Fibroblast of the aortic adventitia (primary cell): Measurements from ENCODE around the gene DCHS2. TPM values are rescaled to one million over a fixed set of nuclear protein-coding genes. Genes with fewer than 3 reads are reported as not detected.

Experiments
- DNase-seq: peaks from one replicate; pipeline ENCODE4 v3.0.0-alpha.2; 2010; ENCODE audit warnings: low read depth
- H3K4me3 ChIP-seq: 2 replicates; pipeline ENCODE4 v1.5.1; 2011; ENCODE audit warnings: low read depth, mild to moderate bottlenecking, control low read depth, low read length, moderate library complexity
- total RNA-seq: library from RNA; depleted of rRNA; stranded (reverse); fragments of >200 nt; gene quantifications from 2 replicates; pipeline ENCODE4 v1.2.3, GENCODE V29; 2012; ENCODE audit warnings: low replicate concordance
- TF ChIP-seq, protein P1 (sequence below): IDR thresholded peaks from 2 replicates; pipeline ENCODE4 v1.5.1; 2011; ENCODE audit warnings: mild to moderate bottlenecking, low read length, control low read depth, inconsistent platforms; ENCODE audit not compliant: insufficient read depth

Gene DCHS2
- total RNA-seq, 1 donor, result under 0.01 TPM

DNA sequence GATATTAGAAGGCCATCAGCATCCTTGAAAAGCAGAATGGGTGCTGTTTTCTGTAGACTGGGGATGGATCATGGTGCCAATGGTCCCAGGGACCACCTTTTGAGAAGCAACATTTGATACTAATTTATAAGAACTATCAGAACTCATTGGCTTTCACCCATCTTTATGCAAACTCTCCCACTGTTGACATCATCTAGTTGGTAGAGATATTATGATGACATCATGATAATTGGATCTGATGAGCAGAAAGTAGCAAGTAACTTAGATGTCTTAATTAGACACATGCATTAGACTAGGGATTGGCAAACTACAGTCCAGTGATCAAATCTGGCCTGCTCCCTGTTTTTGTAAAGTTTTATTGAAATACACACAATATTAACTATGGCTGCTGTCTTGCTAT, 181.0 kb downstream of the DCHS2 start:
- TF ChIP-seq, protein P1, sequence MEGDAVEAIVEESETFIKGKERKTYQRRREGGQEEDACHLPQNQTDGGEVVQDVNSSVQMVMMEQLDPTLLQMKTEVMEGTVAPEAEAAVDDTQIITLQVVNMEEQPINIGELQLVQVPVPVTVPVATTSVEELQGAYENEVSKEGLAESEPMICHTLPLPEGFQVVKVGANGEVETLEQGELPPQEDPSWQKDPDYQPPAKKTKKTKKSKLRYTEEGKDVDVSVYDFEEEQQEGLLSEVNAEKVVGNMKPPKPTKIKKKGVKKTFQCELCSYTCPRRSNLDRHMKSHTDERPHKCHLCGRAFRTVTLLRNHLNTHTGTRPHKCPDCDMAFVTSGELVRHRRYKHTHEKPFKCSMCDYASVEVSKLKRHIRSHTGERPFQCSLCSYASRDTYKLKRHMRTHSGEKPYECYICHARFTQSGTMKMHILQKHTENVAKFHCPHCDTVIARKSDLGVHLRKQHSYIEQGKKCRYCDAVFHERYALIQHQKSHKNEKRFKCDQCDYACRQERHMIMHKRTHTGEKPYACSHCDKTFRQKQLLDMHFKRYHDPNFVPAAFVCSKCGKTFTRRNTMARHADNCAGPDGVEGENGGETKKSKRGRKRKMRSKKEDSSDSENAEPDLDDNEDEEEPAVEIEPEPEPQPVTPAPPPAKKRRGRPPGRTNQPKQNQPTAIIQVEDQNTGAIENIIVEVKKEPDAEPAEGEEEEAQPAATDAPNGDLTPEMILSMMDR, result no peak
- DNase-seq, result no peak
- no peak overlapping the region for H3K4me3 ChIP-seq

DNA sequence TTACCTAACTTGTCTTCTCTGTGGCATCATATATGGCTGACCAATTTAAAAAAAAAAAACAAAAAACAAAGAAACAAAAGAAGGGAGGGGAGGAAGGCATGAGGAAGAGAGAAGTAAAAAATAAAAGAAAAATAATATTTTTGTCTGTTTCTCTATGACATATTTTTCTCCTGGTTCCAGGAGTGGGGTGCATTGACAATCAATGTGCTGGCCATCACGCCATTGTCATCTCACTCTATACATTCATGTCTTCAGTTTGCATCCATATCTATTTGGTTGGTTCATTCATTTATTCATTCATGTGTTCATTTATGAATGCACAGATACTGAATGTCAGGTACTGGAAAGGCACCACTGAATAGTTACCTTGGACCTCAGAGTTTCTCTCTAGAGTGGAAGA, 183.4 kb downstream of the DCHS2 start:
- TF ChIP-seq, protein P1, result no peak
- DNase-seq, result no peak
- H3K4me3 ChIP-seq, result no peak overlapping the region

DNA sequence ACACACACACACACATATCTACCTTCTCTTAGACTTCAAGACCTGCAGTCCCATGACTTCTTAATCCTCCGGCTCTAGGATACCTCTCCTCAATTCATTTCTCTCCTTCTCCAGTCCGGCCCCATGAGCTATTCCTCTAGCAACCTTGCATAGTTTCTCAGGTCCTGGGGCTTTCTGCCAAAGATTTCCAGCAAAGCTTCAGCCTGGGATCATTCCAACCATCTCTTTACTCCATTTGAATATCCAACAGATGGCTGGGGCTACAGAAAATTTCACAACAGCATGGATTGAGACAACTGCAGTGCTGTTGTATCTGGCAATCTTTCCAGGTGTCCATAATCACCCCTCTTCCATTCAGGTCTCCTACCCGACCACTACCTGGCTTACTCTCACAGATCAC, 184.1 kb downstream of the DCHS2 start:
- no peak for DNase-seq
- no peak overlapping the region for H3K4me3 ChIP-seq
- TF ChIP-seq, protein P1, result no peak

DNA sequence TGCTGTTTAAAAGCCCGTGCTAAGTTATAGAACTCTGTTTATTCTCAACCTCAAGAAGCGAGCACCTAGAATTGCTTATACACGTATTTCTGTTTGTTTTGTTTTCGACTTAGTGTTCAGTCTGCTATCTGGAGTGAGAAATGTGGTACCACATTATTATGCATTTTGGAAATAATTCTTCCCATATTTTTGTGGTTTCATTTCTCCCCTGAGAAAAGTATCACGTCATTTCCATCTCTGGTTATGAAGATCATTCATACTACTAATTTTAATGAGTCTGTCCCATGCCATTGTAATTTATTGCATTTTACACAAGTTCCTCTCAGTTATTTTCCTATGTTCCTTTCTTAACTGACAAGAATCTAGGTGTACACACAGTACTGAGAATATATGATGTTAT, 186.0 kb downstream of the DCHS2 start:
- DNase-seq, result no peak
- no peak overlapping the region for H3K4me3 ChIP-seq
- TF ChIP-seq, protein P1, result no peak

DNA sequence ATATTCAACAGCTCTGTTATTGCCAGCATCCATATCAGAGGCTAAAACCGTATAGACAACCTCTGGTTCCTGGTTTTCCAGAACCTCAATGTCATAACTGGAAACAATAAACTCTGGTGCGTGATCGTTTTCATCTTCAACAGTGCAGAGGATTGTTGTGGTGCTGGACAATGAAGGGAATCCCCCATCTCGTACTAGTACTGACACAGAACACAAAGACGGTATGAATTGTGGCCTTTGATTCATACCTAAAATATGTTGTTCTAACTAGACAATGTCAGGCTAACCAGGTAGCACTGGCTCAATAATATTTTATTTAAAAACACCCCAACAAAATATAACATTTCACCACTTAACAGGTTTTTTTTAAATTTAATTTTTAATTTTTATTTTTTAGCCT, 186.9 kb downstream of the DCHS2 start:
- H3K4me3 ChIP-seq, result no peak overlapping the region
- no peak for DNase-seq
- TF ChIP-seq, protein P1, result no peak

DNA sequence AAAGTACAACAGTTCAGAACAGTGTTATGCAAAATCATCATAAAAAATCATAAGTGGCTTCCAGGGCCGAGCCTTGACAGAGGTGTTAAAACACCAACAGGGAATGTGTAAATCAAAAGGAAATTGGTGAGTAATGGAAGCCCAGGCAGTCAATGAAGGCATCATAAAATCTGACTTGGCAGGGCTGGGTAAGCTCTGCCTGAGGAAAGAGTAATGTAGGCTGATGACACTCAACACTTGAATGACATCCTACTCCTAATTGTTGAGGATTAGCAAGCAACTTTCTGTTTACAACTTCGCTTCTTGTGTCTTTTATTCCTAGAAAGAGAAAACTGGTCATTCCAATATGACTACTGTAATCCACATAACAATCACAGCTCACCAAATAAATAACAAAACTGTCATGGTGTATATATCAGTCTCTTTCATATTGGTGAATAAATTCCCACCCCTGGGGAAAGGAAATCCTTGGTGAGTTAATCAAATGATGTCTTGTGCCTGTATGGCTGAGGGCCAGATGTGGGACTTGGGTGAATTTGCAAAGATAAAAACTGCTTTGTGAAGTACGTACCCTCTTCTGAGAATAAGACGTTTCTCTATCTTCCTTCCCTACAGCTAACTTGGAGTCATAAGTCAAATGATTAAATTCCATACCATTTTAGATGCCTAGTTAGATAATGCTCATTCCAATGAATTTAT, 196.8 kb downstream of the DCHS2 start:
- TF ChIP-seq, protein P1, result no peak
- no peak overlapping the region for H3K4me3 ChIP-seq
- no peak for DNase-seq

DNA sequence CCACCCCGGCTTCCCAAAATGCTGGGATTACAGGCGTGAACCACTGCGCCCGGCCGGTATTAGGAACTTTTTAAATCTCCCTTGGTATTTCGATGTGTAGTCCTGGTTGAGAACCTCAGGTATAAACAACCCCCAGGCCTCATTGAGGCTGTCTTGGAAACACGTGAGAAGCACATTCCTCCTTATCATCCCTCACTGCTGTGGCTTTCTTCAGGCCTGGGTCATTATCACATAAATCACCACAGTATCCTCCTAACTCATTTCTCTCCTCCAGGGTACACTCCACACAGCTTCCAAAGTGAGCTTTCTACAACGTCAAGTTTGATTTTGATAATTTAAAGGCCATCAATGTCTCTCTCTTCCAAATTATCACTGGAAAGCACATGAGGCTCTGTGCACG, 198.2 kb downstream of the DCHS2 start:
- TF ChIP-seq, protein P1, result no peak
- no peak overlapping the region for H3K4me3 ChIP-seq
- no peak for DNase-seq
